ENCODE measurements around the gene LGI1.
A peak's percentile ranks its signal among the peaks of the same experiment; 100 is the strongest.

LGI1 gene

DNA sequence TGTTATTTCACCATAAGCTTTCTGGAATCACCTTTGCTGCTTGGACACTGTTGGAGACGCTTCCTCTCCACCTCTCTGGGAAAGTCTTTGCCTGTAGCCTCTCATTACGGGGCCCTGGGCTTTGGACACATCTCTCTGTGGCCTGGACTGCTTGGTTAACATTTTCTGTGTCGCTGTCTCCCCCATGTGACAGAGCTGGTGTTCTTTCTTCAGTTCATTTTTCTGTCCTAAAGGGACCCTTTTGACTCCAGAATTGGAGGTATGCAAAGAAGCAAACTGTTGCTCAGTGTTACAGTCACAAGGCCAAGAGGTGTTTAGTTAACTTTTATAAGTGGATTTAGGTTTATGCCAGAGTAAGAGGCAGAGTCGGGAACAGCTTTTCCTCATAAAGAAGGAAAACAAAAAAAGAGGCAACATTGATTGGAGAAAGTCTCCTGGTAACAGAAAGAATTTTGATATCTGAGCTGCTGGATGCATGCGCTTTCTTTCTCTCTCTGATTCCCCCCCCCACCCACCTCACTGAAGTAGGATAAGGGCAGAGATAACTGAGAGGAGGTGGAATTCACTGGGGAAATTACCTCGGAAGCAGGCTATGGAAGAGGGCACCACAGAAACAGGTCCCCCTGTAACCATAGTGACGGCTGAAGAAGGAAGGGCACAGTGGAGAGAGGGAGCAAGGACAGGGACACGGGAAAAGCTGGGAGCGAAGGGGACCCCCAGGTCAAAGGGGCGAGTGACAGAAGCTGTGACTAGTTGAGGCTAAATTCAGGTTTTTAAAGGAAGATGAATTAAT, 57.8 kb downstream of the LGI1 start:
- ChIA-PET POLR2A (no interaction called here), CTCF (interaction anchor here (0.7 to 3.0 kb wide), 20 partner anchors 9 to 261 kb away, joined by 3 to 27 read pairs (median 4); partner anchors contain the start of gene FRA10AC1)
- DNase-seq = no peak

GRCh38 chr10:93816123-93816747, 58.5 kb downstream of the LGI1 start:
- no peak overlapping the region for H3K4me3 ChIP-seq (ENCODE audit: control insufficient read depth in 1 of 7, extremely low read depth in 1 of 7, insufficient read depth in 4 of 7, low read depth in 2 of 7, low read length in 6 of 7)
- POLR2A ChIA-PET = no interaction called here

More for the DNA sequence above, 57.8 kb downstream of the LGI1 start:
- peaks cover 0 to 7% (median 3%) of the 10 kb centered on the region in 5 experiments for H3K27me3 ChIP-seq (replicated peaks in 2 of 5; ENCODE audit: control insufficient read depth in 4 of 5, insufficient read depth in 5 of 5, low read length in 4 of 5)
- 68% methylated on average over 7 of the region's 10 CpGs for WGBS (ENCODE audit: insufficient coverage)
- no peak overlapping the region for H3K27ac ChIP-seq (ENCODE audit: insufficient read depth in 1 of 2, low read depth in 1 of 2, low read length in 2 of 2, poor library complexity in 1 of 2, severe bottlenecking in 2 of 2)
- no peaks in the 10 kb centered on the region for H3K4me1 ChIP-seq (ENCODE audit: control extremely low read depth in 1 of 4, control insufficient read depth in 4 of 4, insufficient read depth in 4 of 4, low read length in 3 of 4)
- H3K36me3 ChIP-seq (ENCODE audit: control insufficient read depth in 4 of 4, insufficient read depth in 4 of 4, low read length in 3 of 4) = no peaks in the 10 kb centered on the region
- no peaks in the 10 kb centered on the region for H3K9me3 ChIP-seq (ENCODE audit: control extremely low read depth in 1 of 5, control insufficient read depth in 4 of 5, insufficient read depth in 2 of 5, low read depth in 1 of 5, low read length in 4 of 5)
- H3K4me3 ChIP-seq (ENCODE audit: control insufficient read depth in 1 of 7, extremely low read depth in 1 of 7, insufficient read depth in 4 of 7, low read depth in 2 of 7, low read length in 6 of 7) = no peak overlapping the region

DNA sequence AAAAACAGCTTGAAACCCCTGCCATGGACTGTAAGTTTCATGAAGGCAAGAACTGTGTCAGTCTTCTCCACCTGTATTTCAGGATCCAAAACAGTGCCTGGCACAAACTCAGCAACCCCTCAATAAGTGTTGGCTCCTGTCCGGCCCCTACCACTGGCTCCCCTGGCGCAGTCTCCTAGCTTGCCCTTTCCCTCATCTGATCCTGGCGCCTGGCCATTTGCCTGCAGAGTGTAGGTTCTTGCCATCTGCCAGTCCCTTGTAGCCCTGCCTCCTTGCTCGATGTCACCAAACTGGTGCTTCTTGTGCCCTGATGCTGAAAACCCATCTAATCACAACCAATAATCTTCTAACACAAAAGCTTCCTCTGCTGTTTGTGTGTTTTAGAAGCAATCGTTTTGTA, 60.4 kb downstream of the LGI1 start:
- H3K27me3 ChIP-seq (replicated peaks in 2 of 5; ENCODE audit: control insufficient read depth in 4 of 5, insufficient read depth in 5 of 5, low read length in 4 of 5) = peaks cover 0 to 7% (median 3%) of the 10 kb centered on the region in 5 experiments
- no peak for DNase-seq
- H3K9me3 ChIP-seq (ENCODE audit: control extremely low read depth in 1 of 5, control insufficient read depth in 4 of 5, insufficient read depth in 2 of 5, low read depth in 1 of 5, low read length in 4 of 5) = no peaks in the 10 kb centered on the region
- ChIA-PET POLR2A (no interaction called here), CTCF (interaction anchor here (0.6 to 1.8 kb wide), 8 partner anchors 9 to 147 kb away, joined by 3 to 5 read pairs (median 3); partner anchors contain the start of gene FRA10AC1)
- H3K36me3 ChIP-seq (ENCODE audit: control insufficient read depth in 4 of 4, insufficient read depth in 4 of 4, low read length in 3 of 4) = no peaks in the 10 kb centered on the region
- 100% methylated on average over 3 of the region's 5 CpGs for WGBS (ENCODE audit: insufficient coverage)
- H3K27ac ChIP-seq (ENCODE audit: insufficient read depth in 1 of 2, low read depth in 1 of 2, low read length in 2 of 2, poor library complexity in 1 of 2, severe bottlenecking in 2 of 2) = no peak overlapping the region
- no peaks in the 10 kb centered on the region for H3K4me1 ChIP-seq (ENCODE audit: control extremely low read depth in 1 of 4, control insufficient read depth in 4 of 4, insufficient read depth in 4 of 4, low read length in 3 of 4)
- no peak overlapping the region for H3K4me3 ChIP-seq (ENCODE audit: control insufficient read depth in 1 of 7, extremely low read depth in 1 of 7, insufficient read depth in 4 of 7, low read depth in 2 of 7, low read length in 6 of 7)

More at GRCh38 chr10:93816123-93816747, 58.5 kb downstream of the LGI1 start:
- 0% methylated on average over 4 of the region's 8 CpGs for WGBS (ENCODE audit: insufficient coverage)
- H3K27ac ChIP-seq (ENCODE audit: insufficient read depth in 1 of 2, low read depth in 1 of 2, low read length in 2 of 2, poor library complexity in 1 of 2, severe bottlenecking in 2 of 2) = no peak overlapping the region
- H3K4me1 ChIP-seq (ENCODE audit: control extremely low read depth in 1 of 4, control insufficient read depth in 4 of 4, insufficient read depth in 4 of 4, low read length in 3 of 4) = no peaks in the 10 kb centered on the region
- CTCF ChIA-PET = interaction anchor here (0.7 to 3.0 kb wide), 16 partner anchors 9 to 262 kb away, joined by 3 to 27 read pairs (median 4); partner anchors contain the start of gene FRA10AC1
- no peaks in the 10 kb centered on the region for H3K9me3 ChIP-seq (ENCODE audit: control extremely low read depth in 1 of 5, control insufficient read depth in 4 of 5, insufficient read depth in 2 of 5, low read depth in 1 of 5, low read length in 4 of 5)
- peaks cover 0 to 7% (median 3%) of the 10 kb centered on the region in 5 experiments for H3K27me3 ChIP-seq (replicated peaks in 2 of 5; ENCODE audit: control insufficient read depth in 4 of 5, insufficient read depth in 5 of 5, low read length in 4 of 5)
- DNase-seq = peak; percentile 45 to 60 (median 60)
- H3K36me3 ChIP-seq (ENCODE audit: control insufficient read depth in 4 of 4, insufficient read depth in 4 of 4, low read length in 3 of 4) = no peaks in the 10 kb centered on the region

- Histone ChIP-seq H3K27ac (ENCODE audit: insufficient read depth in 1 of 2, low read depth in 1 of 2, low read length in 2 of 2, poor library complexity in 1 of 2, severe bottlenecking in 2 of 2) (no peak overlapping the region), H3K9me3 (ENCODE audit: control extremely low read depth in 1 of 5, control insufficient read depth in 4 of 5, insufficient read depth in 2 of 5, low read depth in 1 of 5, low read length in 4 of 5) (no peaks in the 10 kb centered on the region), H3K4me1 (ENCODE audit: control extremely low read depth in 1 of 4, control insufficient read depth in 4 of 4, insufficient read depth in 4 of 4, low read length in 3 of 4) (no peaks in the 10 kb centered on the region), H3K36me3 (ENCODE audit: control insufficient read depth in 4 of 4, insufficient read depth in 4 of 4, low read length in 3 of 4) (no peaks in the 10 kb centered on the region), H3K4me3 (ENCODE audit: control insufficient read depth in 1 of 7, extremely low read depth in 1 of 7, insufficient read depth in 4 of 7, low read depth in 2 of 7, low read length in 6 of 7) (no peak overlapping the region), H3K27me3 (replicated peaks in 2 of 5; ENCODE audit: control insufficient read depth in 4 of 5, insufficient read depth in 5 of 5, low read length in 4 of 5) (peaks cover 0 to 7% (median 3%) of the 10 kb centered on the region in 5 experiments)
- CTCF ChIA-PET = interaction anchor here (1.5 to 3.4 kb wide), 2 partner anchors 36 to 40 kb away, joined by 4 to 15 read pairs; no protein-coding TSS in a partner anchor
- POLR2A ChIA-PET = no interaction called here
- no peak for DNase-seq
- WGBS (ENCODE audit: insufficient coverage) = 100% methylated on average over 2 of the region's 4 CpGs
Measured at GRCh38 chr10:93819520-93819919, 61.8 kb downstream of the LGI1 start.

GRCh38 chr10:93820434-93820833, 62.7 kb downstream of the LGI1 start:
- WGBS (ENCODE audit: insufficient coverage) = 100% methylated on average over 1 of the region's 3 CpGs

DNA sequence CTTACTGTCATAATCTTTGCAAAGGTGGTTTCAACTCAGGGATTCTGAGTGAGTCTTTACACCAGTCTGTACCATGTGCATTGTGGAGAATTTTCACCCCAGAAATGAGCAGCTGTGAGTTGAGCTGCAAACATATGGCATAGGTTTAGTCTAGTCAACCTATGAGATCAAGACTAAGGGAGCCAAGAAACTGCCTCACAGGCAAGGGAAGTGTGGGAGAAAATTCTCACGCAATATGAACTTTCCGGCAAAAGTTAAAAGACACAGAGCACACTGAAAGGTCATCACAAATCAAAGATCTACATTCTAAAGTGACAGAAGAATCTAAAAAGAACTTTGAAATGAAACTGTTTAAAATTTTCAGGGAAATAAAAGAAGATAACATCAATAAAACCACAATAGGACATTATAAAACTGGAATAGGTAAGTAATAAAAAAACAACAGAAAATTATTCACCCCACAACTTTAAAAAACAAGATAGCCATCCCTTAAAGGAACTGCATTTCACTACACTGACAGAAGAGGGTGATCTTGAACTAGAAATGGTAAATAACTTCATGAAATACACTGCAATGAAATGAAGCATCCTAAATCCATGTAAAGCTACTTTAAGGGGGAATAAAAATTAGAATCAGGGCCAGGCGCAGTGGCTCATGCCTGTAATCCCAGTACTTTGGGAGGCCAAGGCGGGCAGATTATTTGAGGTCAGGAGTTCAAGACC, 63.5 kb downstream of the LGI1 start:
- POLR2A ChIA-PET = no interaction called here

More at GRCh38 chr10:93820434-93820833, 62.7 kb downstream of the LGI1 start:
- H3K36me3 ChIP-seq (ENCODE audit: control insufficient read depth in 4 of 4, insufficient read depth in 4 of 4, low read length in 3 of 4) = no peaks in the 10 kb centered on the region
- H3K27me3 ChIP-seq (replicated peaks in 2 of 5; ENCODE audit: control insufficient read depth in 4 of 5, insufficient read depth in 5 of 5, low read length in 4 of 5) = peaks cover 0 to 7% (median 3%) of the 10 kb centered on the region in 5 experiments
- H3K27ac ChIP-seq (ENCODE audit: insufficient read depth in 1 of 2, low read depth in 1 of 2, low read length in 2 of 2, poor library complexity in 1 of 2, severe bottlenecking in 2 of 2) = no peak overlapping the region
- H3K9me3 ChIP-seq (ENCODE audit: control extremely low read depth in 1 of 5, control insufficient read depth in 4 of 5, insufficient read depth in 2 of 5, low read depth in 1 of 5, low read length in 4 of 5) = no peaks in the 10 kb centered on the region
- DNase-seq = peak in 2 of 3 donors; percentile 11 to 33
- no peak overlapping the region for H3K4me3 ChIP-seq (ENCODE audit: control insufficient read depth in 1 of 7, extremely low read depth in 1 of 7, insufficient read depth in 4 of 7, low read depth in 2 of 7, low read length in 6 of 7)
- H3K4me1 ChIP-seq (ENCODE audit: control extremely low read depth in 1 of 4, control insufficient read depth in 4 of 4, insufficient read depth in 4 of 4, low read length in 3 of 4) = no peaks in the 10 kb centered on the region
- ChIA-PET POLR2A (no interaction called here), CTCF (interaction anchor here (1.4 to 3.4 kb wide), 5 partner anchors 36 to 498 kb away, joined by 4 to 15 read pairs (median 6); no protein-coding TSS in a partner anchor)

More for the DNA sequence above, 63.5 kb downstream of the LGI1 start:
- Histone ChIP-seq H3K36me3 (ENCODE audit: control insufficient read depth in 4 of 4, insufficient read depth in 4 of 4, low read length in 3 of 4) (no peaks in the 10 kb centered on the region), H3K27me3 (replicated peaks in 2 of 5; ENCODE audit: control insufficient read depth in 4 of 5, insufficient read depth in 5 of 5, low read length in 4 of 5) (peaks cover 0 to 7% (median 3%) of the 10 kb centered on the region in 5 experiments), H3K4me3 (ENCODE audit: control insufficient read depth in 1 of 7, extremely low read depth in 1 of 7, insufficient read depth in 4 of 7, low read depth in 2 of 7, low read length in 6 of 7) (no peak overlapping the region), H3K27ac (ENCODE audit: insufficient read depth in 1 of 2, low read depth in 1 of 2, low read length in 2 of 2, poor library complexity in 1 of 2, severe bottlenecking in 2 of 2) (no peak overlapping the region), H3K9me3 (ENCODE audit: control extremely low read depth in 1 of 5, control insufficient read depth in 4 of 5, insufficient read depth in 2 of 5, low read depth in 1 of 5, low read length in 4 of 5) (no peaks in the 10 kb centered on the region), H3K4me1 (ENCODE audit: control extremely low read depth in 1 of 4, control insufficient read depth in 4 of 4, insufficient read depth in 4 of 4, low read length in 3 of 4) (peaks cover 0 to 4% (median 2%) of the 10 kb centered on the region in 4 experiments)
- WGBS (ENCODE audit: insufficient coverage) = 100% methylated on average over 1 of the region's 4 CpGs
- DNase-seq = peak; percentile 52 to 77 (median 73)
- CTCF ChIA-PET = interaction anchor here (0.5 to 3.4 kb wide), 11 partner anchors 23 to 706 kb away, joined by 3 to 15 read pairs (median 3); no protein-coding TSS in a partner anchor

Data from common myeloid progenitor, CD34-positive (primary cell).